DMS53 treated with DMSO at 0.1 percent for 48 hours (cell line): ENCODE results near the gene TEX29.
A peak's percentile ranks its signal among the peaks of the same experiment; 100 is the strongest.

Experiments
- DNase-seq: peaks from one replicate; lab custom pipeline; 2025; ENCODE audit not compliant: unreplicated experiment; lab: John Stamatoyannopoulos, UW

TEX29 gene

GRCh38 chr13:111338841-111339240 lies 18.4 kb downstream of the TEX29 start:
- no peak for DNase-seq

- DNase-seq, result no peak
Measured at GRCh38 chr13:111339366-111340143, 19.1 kb downstream of the TEX29 start.

DNA sequence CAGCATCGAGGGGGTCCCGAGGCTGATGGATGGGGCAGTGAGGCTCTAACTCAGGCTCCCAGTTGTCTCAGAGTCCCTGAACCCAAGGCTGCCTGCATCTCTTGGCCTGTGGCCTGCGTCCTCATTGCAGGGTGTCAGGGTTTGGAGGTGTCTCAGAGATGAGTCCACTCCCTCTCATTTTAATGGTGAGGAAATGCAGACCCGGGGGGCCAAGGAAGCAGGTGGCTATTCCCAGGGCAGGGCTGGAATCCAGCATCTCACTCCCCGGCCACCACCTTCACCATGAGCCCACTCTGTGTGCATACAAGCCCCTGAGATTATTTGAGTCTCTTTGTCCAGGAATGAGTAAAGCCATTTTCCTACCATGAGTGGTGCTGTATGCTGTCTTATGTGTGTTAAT lies 21.4 kb downstream of the TEX29 start:
- DNase-seq, result no peak

GRCh38 chr13:111342721-111343120 lies 22.3 kb downstream of the TEX29 start:
- DNase-seq, result no peak

- DNase-seq, result no peak
Measured at GRCh38 chr13:111343186-111343805, 22.9 kb downstream of the TEX29 start.

DNA sequence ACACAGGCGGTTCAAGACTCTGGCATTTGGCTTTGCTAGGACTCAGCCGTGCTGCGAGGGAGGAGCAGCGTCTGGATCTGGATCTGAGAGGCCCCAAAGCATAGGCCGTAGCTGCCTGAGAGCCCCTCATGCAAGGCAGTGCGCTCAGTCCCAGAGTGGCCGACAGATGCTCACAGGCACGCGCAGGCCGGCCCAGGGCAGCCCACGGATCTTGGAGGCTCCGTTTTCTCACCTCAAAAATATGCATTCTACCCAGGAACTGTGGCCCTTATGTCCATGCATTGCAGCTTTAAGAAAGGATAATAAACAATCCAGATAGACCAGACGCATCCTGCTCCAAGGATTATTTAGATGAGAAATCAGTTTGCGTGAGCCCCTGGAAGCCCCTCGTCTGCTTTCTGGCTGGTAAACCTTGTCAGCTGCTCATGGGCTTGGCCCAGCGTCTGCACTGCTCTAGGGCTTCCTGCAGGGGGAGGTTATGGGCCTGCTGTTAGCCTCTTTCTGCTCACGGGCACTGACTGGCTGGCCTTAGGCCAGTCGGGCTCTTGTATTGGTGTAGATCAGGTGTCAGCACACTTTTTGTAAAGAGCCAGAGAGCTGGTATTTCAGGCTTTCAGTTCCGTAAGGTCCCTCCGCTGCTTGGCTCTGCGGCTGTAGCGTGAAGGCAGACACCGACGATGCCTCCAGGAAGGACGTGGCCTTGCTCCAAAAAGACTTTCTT lies 24.2 kb downstream of the TEX29 start:
- DNase-seq, result peak; percentile 0

DNA sequence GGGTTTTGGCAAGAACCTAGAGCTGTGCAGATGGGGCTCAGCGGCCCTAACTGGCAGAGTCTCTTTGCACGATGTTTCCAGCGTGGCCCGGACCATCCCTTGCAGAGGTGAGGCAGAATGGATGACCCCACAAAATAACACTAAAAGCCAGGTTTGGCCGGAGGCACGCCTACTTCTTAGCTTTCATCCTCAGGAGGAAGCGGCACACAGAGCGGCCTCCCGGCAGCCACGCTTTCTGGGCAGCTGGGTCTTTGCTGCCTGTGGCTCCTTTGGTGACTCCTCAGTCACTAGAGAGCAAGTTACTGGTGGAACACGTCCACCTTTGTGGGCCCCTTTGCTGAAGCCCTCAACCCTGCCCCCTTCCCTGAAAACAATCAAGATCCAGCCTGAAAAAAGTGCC lies 25.2 kb downstream of the TEX29 start:
- DNase-seq, result no peak

- no peak for DNase-seq
Measured at GRCh38 chr13:111346101-111346680, 25.7 kb downstream of the TEX29 start.

DNA sequence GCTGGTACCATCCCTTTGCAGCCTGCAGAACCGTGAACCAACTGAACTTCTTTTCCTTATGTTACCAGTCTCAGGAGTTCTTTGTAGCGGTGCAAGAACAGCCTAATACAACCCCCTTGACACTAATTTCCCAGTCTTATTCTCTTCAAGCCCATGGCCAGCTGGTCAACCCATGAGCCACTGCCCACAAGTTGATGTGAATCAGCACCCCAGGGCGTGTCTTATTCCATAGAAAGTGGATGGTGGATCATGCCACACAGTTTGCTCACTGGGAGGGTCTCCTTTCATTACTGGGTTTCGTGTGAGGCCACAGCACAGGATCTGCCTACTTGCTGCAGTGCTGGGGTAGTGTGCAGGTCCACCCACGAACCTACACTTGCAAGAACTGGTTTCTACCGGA lies 27.0 kb downstream of the TEX29 start:
- no peak for DNase-seq

DNA sequence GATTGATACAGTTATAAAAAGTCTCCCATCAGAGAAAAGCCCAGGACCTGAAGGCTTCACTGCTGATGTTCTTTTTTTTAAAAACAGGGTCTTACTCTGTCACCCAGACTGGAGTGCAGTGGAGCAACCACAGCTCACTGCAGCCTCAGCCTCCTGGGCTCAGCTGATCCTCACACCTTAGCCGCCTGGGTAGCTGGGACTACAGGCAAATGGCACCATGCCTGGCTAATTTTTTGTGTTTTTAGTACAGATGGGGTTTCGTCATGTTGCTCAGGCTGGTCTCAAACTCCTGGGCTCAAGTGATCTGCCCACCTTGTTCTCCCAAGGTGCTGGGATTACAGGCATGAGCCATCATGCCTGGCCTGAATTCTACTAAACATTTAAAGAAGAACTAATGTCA lies 33.1 kb downstream of the TEX29 start:
- no peak for DNase-seq

- no peak for DNase-seq
Measured at GRCh38 chr13:111354789-111355188, 34.3 kb downstream of the TEX29 start.

- DNase-seq, result no peak
Measured at GRCh38 chr13:111356795-111357194, 36.4 kb downstream of the TEX29 start.

GRCh38 chr13:111359237-111359915 lies 38.9 kb downstream of the TEX29 start:
- DNase-seq, result no peak

GRCh38 chr13:111359930-111360329 lies 39.5 kb downstream of the TEX29 start:
- DNase-seq, result no peak

DNA sequence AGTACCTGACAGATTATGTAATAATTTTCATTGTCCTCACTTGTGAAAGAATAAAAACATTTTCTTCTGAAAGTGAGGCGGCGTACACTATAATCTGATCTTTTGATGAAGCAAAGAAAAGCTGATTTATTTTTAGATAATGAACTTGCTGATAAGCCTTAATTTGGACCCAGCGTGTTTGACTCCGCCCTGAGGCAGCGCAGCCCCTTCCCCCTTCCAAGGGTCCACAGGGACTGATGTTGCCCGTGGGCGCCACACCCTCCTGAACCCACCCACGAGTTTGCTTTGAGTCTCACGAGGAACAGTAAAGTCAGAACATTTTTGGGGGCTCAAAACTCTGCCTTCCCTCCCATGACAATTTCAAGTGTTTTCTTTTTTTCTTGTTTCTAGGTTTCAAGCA lies 40.0 kb downstream of the TEX29 start:
- no peak for DNase-seq

DNA sequence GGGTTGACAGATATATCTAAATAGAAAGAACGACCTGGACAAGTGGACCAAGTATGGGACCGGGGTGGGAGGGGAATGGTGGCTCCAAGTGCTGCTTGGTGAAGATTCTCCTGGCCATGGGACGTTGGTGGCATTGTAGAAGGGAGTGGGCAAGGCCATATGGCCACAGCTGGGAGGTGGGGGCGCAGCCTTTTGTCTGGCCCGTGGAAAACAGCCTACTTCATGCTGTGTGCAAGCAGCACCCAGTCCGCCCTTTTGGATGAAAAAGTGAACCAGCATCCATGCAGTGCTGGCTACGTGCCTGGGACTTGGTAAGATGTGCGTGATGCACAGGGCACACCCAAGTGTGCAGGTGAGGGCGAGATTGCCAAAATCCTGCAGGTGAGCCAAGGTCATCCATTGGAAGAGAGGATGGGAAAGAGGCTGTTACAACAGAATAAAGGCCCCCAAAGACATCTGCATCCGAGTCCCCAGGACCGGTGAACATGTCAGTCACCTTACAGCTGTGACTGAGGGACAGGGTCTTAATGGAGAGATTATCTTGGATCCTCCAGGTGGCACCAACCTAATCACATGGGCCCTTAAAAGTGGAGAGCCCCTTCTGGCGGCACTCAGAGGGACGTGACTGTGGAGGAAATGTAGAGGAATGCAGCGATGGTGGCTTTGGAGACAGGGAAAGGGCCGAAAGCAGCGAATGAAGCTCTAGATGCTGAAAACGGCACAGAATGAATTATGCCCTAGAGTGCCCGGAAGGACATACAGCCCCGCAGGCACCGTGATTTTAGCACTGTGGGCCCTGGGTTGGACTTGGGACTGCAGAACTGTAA lies 40.8 kb downstream of the TEX29 start:
- no peak for DNase-seq

- DNase-seq, result no peak
Measured at GRCh38 chr13:111361873-111362648, 41.6 kb downstream of the TEX29 start.

DNA sequence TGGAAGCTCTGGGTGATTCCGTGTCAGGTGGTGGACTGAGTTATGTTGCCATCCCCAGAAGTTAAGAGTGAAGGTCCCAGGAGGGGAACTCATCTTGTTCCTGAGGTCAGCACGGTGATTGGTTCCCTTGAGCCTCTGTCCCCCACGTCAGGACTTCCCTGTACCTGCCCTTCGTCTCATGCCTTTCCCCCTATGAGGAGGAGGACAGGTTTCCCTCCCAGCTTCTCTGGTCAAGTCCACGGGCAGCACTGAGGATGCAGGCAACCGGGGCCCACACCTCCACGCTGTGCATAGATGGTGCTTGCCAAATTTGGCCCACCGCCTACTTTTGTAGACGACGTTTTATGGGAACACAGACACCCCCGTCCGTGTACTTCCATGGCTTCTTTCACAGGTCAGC lies 42.7 kb downstream of the TEX29 start:
- DNase-seq, result no peak

GRCh38 chr13:111363591-111363990 lies 43.1 kb downstream of the TEX29 start:
- no peak for DNase-seq
